Stimulated activated CD4-positive, alpha-beta T cell treated with anti-CD3 and anti-CD28 coated beads, Interleukin-4, amount 100 ng/mL, for 4 hours (primary cell): ENCODE measurements around the gene HAND1.
A peak's percentile ranks its signal among the peaks of the same experiment; 100 is the strongest.

Experiments
- DNase-seq, 2 experiments: peaks; one replicate each; pipeline ENCODE4 v3.0.0-alpha.2; 2020

HAND1 gene

GRCh38 chr5:154503698-154504039, 25.6 kb upstream of the HAND1 start:
- no peak for DNase-seq

GRCh38 chr5:154502180-154502579, 24.2 kb upstream of the HAND1 start:
- no peak for DNase-seq

- DNase-seq = no peak
Observed at GRCh38 chr5:154501566-154501965, 23.5 kb upstream of the HAND1 start.

- no peak for DNase-seq
Observed at GRCh38 chr5:154498994-154499393, 21.0 kb upstream of the HAND1 start.

GRCh38 chr5:154498591-154498990, 20.6 kb upstream of the HAND1 start:
- DNase-seq = no peak

- DNase-seq = no peak
Observed at GRCh38 chr5:154494036-154494435, 16.0 kb upstream of the HAND1 start.

- DNase-seq = no peak
Observed at GRCh38 chr5:154493274-154493673, 15.2 kb upstream of the HAND1 start.

GRCh38 chr5:154491941-154492340, 13.9 kb upstream of the HAND1 start:
- DNase-seq = no peak

GRCh38 chr5:154487541-154487940, 9.5 kb upstream of the HAND1 start:
- peak in 1 of 2 experiments; percentile 36 for DNase-seq

GRCh38 chr5:154486427-154486866, 8.4 kb upstream of the HAND1 start:
- no peak for DNase-seq

GRCh38 chr5:154485850-154486426, 7.9 kb upstream of the HAND1 start:
- no peak for DNase-seq

GRCh38 chr5:154485096-154485491, 7.1 kb upstream of the HAND1 start:
- no peak for DNase-seq

- no peak for DNase-seq
Observed at GRCh38 chr5:154484393-154485095, 6.5 kb upstream of the HAND1 start.

GRCh38 chr5:154483654-154484392, 5.8 kb upstream of the HAND1 start:
- DNase-seq = no peak

GRCh38 chr5:154482528-154483449, 4.8 kb upstream of the HAND1 start:
- no peak for DNase-seq

- DNase-seq = no peak
Observed at GRCh38 chr5:154481584-154482381, 3.8 kb upstream of the HAND1 start.

GRCh38 chr5:154480847-154481246, 2.8 kb upstream of the HAND1 start:
- no peak for DNase-seq

- DNase-seq = no peak
Observed at GRCh38 chr5:154479944-154480750, 2.1 kb upstream of the HAND1 start.

GRCh38 chr5:154479160-154479943, 1.3 kb upstream of the HAND1 start:
- no peak for DNase-seq

- DNase-seq = no peak
Observed at GRCh38 chr5:154478752-154479159, 729 bp upstream of the HAND1 start.
